Stomach (tissue), 9 donors: ENCODE results near the gene TMEM207. TPM values are rescaled to one million over a fixed set of nuclear protein-coding genes. Genes with fewer than 3 reads are reported as not detected.

Experiments used
- DNase-seq, 2 donors: peaks; one replicate each; pipeline versions ENCODE4 v3.0.0 to v3.0.0-alpha.2; 2013 to 2019
- H3K27ac ChIP-seq, 5 donors: fragments of 200-600 bp in 4 of 5; sonication (generic) in 4 of 5; one replicate each; pipeline ENCODE4 v1.5.1; 2013 to 2019; ENCODE audit warnings: mild to moderate bottlenecking in 1 of 5, moderate library complexity in 1 of 5
- H3K27me3 ChIP-seq, 3 donors: fragments of 200-600 bp; sonication (generic); one replicate each; pipeline ENCODE4 v1.5.1; 2017 to 2019; ENCODE audit warnings: mixed run types in 1 of 3
- H3K36me3 ChIP-seq, 4 donors: fragments of 200-600 bp; sonication (generic); 1 replicate in 3 of 4; 2 replicates in 1 of 4; pipeline ENCODE4 v1.5.1; 2016 to 2019
- H3K4me1 ChIP-seq, 4 donors: fragments of 200-600 bp; sonication (generic); one replicate each; pipeline ENCODE4 v1.5.1; 2016 to 2019
- H3K4me3 ChIP-seq, 4 donors: fragments of 200-600 bp; sonication (generic) in 3 of 4; one replicate each; pipeline ENCODE4 v1.5.1; 2016 to 2019; ENCODE audit warnings: mild to moderate bottlenecking in 1 of 4
- H3K9me3 ChIP-seq, 4 donors: fragments of 200-600 bp; sonication (generic); one replicate each; pipeline ENCODE4 v1.5.1; 2016 to 2019
- EP300 ChIP-seq: sonication (generic); formaldehyde crosslinking; IDR thresholded peaks from one replicate; pipeline ENCODE4 v1.6.1; 2017; ENCODE audit warnings: antibody characterized with exemption
- POLR2A ChIP-seq, 4 donors: fragments of 450-650 bp; IDR thresholded peaks; one replicate each; pipeline ENCODE4 v1.6.1; 2016; ENCODE audit warnings: antibody characterized with exemption in 4 of 4, control low read depth in 2 of 4, mild to moderate bottlenecking in 1 of 4, moderate library complexity in 1 of 4
- POLR2AphosphoS5 ChIP-seq, 3 donors: sonication (generic); formaldehyde crosslinking; IDR thresholded peaks; one replicate each; pipeline ENCODE4 v1.6.1; 2016; ENCODE audit warnings: antibody characterized with exemption in 3 of 3
- WGBS, 5 donors: extraction: QIAGEN DNeasy Blood & Tissue Kit in 3 of 5; methylation state at CpG; one replicate each; pipeline versions ENCODE4 v1.1.5 to v1.1.7; 2013 to 2018; 5-methylcytosine and 5-hydroxymethylcytosine counted together
- intact Hi-C: fragments of 100-400 bp; cut with DNase I; formaldehyde crosslinking; loops from one replicate; pipeline ENCODE4 v1.15.1; 2023; ENCODE audit warnings: low total_unique reads
- polyA plus RNA-seq, 3 donors: library from polyadenylated mRNA; stranded (reverse); fragments of 200-250 nt; gene quantifications; one replicate each; pipeline ENCODE4 v1.2.3, GENCODE V29; 2013
- total RNA-seq, 5 donors: library from RNA; depleted of rRNA; stranded (reverse); fragments of >200 nt; gene quantifications; one replicate each; pipeline versions ENCODE4 v1.1.0 to v1.2.3, GENCODE V29; 2014 to 2016
- TF ChIP-seq, protein P1 (sequence below), 7 experiments: fragments of 450-650 bp in 4 of 7; fragments of 200-600 bp in 3 of 7; sonication (generic) in 3 of 7; IDR thresholded peaks; one replicate each; pipeline ENCODE4 v1.5.1; 2016 to 2019; ENCODE audit warnings: antibody characterized with exemption in 7 of 7, control low read depth in 2 of 7, mild to moderate bottlenecking in 1 of 7
- donor health status: healthy with polysubstance abuse.
- donor health status: Bipolar disorder and iron deficiency.
- donor health status: healthy.

TMEM207 gene
- total and polyA plus RNA-seq, 8 donors = not detected

DNA sequence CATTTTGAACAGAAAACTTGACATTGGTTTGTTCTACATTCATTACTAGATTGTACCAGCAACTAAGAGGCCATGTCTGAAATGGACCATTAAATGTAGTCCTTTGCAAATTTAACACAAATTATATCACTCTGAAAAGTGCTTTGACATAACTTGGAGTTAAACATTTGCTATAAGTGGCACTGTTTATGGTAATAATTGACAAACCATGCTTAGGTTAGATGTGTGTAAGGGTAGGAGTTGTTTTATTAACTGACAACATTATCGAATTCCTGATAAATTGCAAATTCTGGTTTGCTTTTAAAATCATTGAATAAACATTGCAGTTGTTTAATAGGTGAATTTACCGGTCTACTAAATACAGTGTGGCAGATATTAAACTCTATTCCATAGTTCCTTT, 6.1 kb upstream of the TMEM207 start:
- TF ChIP-seq EP300 = no peak
- TF ChIP-seq, protein P1, sequence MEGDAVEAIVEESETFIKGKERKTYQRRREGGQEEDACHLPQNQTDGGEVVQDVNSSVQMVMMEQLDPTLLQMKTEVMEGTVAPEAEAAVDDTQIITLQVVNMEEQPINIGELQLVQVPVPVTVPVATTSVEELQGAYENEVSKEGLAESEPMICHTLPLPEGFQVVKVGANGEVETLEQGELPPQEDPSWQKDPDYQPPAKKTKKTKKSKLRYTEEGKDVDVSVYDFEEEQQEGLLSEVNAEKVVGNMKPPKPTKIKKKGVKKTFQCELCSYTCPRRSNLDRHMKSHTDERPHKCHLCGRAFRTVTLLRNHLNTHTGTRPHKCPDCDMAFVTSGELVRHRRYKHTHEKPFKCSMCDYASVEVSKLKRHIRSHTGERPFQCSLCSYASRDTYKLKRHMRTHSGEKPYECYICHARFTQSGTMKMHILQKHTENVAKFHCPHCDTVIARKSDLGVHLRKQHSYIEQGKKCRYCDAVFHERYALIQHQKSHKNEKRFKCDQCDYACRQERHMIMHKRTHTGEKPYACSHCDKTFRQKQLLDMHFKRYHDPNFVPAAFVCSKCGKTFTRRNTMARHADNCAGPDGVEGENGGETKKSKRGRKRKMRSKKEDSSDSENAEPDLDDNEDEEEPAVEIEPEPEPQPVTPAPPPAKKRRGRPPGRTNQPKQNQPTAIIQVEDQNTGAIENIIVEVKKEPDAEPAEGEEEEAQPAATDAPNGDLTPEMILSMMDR (IDR thresholded peaks at IDR 0.05) = no peak
- no peak for TF ChIP-seq POLR2A (IDR thresholded peaks at IDR 0.05)
- TF ChIP-seq POLR2AphosphoS5 (IDR thresholded peaks at IDR 0.05) = no peak
- Histone ChIP-seq H3K4me3 (no peak overlapping the region), H3K27ac (no peak overlapping the region), H3K4me1 (peaks cover 0 to 14% (median 4%) of the 10 kb centered on the region in 4 donors), H3K27me3 (no peaks in the 10 kb centered on the region), H3K36me3 (no peaks in the 10 kb centered on the region), H3K9me3 (no peaks in the 10 kb centered on the region)
- WGBS, 5 donors = 31 to 53% (median 36%) methylated on average over 2 of the region's 2 CpGs
- intact Hi-C loops = no loop called here
- peak in 1 of 2 donors; percentile 21 for DNase-seq

DNA sequence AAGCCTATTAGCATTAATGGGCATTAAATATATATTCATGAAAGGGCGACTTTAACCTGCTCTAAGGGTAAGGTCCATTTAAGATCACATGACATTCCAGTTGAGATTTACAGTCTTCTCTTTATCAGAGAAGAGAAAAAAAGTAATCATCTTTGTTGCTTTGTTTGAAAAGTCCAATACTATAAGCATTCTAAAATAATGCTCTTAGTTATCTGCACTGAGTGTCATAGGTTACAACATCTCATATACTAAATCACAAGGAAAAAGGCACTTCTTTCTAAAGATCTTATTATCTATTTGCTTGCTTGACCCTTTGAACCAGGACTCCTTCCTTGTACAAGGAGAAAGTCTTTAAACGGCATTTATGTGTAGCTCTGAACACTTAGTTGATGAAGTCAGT, 1.4 kb downstream of the TMEM207 start:
- H3K4me3 ChIP-seq = no peak overlapping the region
- no peaks in the 10 kb centered on the region for H3K9me3 ChIP-seq
- H3K36me3 ChIP-seq = no peaks in the 10 kb centered on the region
- no peaks in the 10 kb centered on the region for H3K4me1 ChIP-seq
- intact Hi-C loops = no loop called here
- 63 to 80% (median 72%) methylated on average over 2 of the region's 2 CpGs for WGBS, 5 donors
- no peak for DNase-seq
- TF ChIP-seq, protein P1 (IDR thresholded peaks at IDR 0.05) = no peak
- TF ChIP-seq POLR2AphosphoS5 (IDR thresholded peaks at IDR 0.05) (no peak), POLR2A (IDR thresholded peaks at IDR 0.05) (no peak), EP300 (no peak)
- H3K27me3 ChIP-seq = no peaks in the 10 kb centered on the region
- no peak overlapping the region for H3K27ac ChIP-seq

DNA sequence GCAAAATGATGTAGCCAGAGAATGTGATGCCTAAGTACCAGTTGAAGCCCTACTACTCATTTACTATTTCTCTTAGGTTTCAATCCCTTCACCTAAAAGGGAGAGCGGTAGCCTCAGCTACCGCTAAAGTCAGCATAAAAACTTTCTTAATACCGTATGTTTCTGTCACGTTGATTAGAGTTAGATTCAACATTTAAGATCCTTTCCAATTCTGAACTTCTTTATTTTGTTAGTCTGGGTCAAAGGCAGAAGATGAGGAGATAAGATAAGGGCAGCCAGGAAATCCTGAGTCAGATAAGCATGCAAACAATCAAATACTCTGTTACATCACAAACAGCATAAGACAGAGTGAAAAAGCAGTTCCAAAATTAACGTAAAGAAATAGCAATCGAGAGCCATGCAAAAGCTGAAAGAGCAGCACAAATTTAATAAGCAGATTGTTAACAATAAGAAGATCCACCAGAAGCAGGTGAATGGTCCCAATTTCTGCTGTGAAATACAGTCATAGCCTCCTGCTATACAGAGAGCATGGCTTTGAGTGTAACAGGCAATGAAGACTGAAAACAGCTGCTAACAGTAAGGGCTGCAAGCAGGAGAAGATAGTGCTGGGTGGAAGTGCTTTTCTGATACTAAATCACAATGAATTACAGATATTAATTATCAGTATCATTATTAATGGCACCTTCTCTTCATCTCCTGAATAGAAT, 3.0 kb downstream of the TMEM207 start:
- DNase-seq = no peak
- 32 to 45% (median 38%) methylated on average over 6 of the region's 6 CpGs for WGBS, 5 donors
- H3K27ac ChIP-seq = no peak overlapping the region
- no peak overlapping the region for H3K4me3 ChIP-seq
- TF ChIP-seq POLR2A (IDR thresholded peaks at IDR 0.05) = no peak
- TF ChIP-seq, protein P1 (IDR thresholded peaks at IDR 0.05) = no peak
- intact Hi-C loops = no loop called here
- no peaks in the 10 kb centered on the region for H3K27me3 ChIP-seq
- no peaks in the 10 kb centered on the region for H3K9me3 ChIP-seq
- H3K36me3 ChIP-seq = no peaks in the 10 kb centered on the region
- H3K4me1 ChIP-seq = no peaks in the 10 kb centered on the region

DNA sequence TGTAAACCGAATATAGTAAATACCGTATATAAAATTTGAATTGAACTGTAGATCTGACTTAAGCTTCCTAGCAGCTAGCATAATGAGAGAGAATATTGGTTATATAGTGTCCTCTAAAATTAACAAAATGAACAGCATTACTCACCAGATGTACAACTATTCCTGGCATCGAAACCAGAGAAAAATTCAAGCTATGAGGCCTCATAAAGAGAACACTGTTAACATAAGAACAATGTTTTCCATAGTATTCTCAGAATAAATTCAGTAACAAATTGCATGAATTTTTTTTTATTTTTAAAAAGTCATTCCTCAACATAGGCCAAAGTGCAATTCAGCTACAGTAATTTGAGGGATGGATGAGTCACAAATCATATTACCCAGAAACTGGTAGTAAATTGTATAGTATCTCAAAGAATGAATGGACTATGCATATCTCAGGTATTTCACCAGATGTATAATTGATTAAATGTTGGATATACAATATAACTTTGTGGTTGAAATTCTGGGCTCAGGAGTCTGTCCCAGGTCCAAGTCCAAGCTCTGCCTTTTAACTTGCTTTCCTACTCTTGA, 5.0 kb downstream of the TMEM207 start:
- no peaks in the 10 kb centered on the region for H3K36me3 ChIP-seq
- 87 to 96% (median 94%) methylated on average over 3 of the region's 3 CpGs for WGBS, 5 donors
- intact Hi-C loops = no loop called here

More for the DNA sequence above, 5.0 kb downstream of the TMEM207 start:
- Histone ChIP-seq H3K4me1 (no peaks in the 10 kb centered on the region), H3K27ac (no peak overlapping the region), H3K4me3 (no peak overlapping the region), H3K9me3 (no peaks in the 10 kb centered on the region), H3K27me3 (no peaks in the 10 kb centered on the region)
- TF ChIP-seq EP300 (no peak), POLR2AphosphoS5 (IDR thresholded peaks at IDR 0.05) (no peak), POLR2A (IDR thresholded peaks at IDR 0.05) (no peak)
- TF ChIP-seq, protein P1 (IDR thresholded peaks at IDR 0.05) = no peak
- no peak for DNase-seq
